A549 treated with AZD2906 at 1 μM for 4 hours (cell line): Measurements from ENCODE around the gene DPYSL3. TPM values are rescaled to one million over a fixed set of nuclear protein-coding genes. Genes with fewer than 3 reads are reported as not detected.

Experiments used
- total RNA-seq: library from RNA; stranded (reverse); fragments of 200-300 nt; extraction: Qiagen RNA extraction; gene quantifications from 5 replicates; pipeline ENCODE4 v1.2.3, GENCODE V29; 2022

The DPYSL3 gene
- 18.3 to 24.5 TPM (median 20.5 TPM) in 5 replicates for total RNA-seq

DNA sequence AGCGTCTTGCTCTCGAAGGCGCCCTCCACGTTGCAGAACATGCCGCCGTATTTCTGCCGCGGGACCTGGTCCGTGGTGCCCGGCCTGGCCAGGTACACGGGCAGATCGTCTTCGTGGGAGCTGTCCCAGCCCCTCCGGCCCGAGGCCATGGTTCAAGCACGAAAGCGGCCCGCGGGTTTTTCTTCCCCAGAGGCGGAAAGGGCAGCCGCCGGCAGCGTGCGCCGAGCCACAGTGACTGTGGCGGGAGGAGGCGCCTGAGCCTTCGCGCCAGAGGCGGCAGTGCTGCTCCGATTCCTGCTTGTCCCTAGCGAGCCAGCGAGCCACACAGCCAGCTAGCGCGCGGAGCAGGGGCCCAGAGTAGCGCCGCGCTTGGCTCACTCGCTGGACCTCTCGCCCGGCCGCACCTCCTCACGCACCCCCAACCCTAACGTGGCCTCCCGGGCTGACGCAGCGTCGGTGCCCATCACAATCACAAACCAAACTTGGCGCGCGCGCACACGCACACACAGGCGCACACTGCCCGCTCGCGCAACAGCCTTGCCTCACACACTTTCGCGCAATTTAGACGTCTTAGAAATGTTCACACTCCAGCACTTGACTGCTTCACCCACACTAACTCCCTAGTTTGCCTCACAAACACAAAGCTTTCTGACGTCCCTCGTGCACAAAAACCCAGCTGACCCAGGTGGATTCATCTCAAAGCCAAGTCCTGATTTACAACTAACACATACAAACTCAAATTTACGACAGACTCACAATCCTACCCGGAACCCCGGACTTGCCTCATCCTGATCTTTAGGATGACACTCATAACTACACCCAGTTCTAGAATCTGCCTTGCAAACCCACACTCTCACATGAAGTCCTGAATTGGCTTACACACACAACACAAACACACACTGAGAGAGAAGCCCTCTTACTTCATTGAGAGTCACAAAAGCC, at the start of gene DPYSL3:
TSS of gene DPYSL3 (minus strand) at position 359 of the 942 bp plus-strand sequence. CDS start at position 149, 210 bp downstream.

